ENCODE data around the gene RGL4.
"Not testable (repeated sequence)": the region's sequence is repeated elsewhere in the genome, so short reads cannot be mapped to it uniquely, and the experiment has no call there.

The RGL4 gene

GRCh38 chr22:23698673-23699235, 7.9 kb downstream of the RGL4 start:
- no peak for DNase-seq

GRCh38 chr22:23700706-23701105, 9.9 kb downstream of the RGL4 start:
- DNase-seq: no peak

GRCh38 chr22:23704062-23704461, 13.2 kb downstream of the RGL4 start:
- no peak for DNase-seq

GRCh38 chr22:23704829-23705228, 14.0 kb downstream of the RGL4 start:
- DNase-seq: no peak

GRCh38 chr22:23705358-23705757, 14.5 kb downstream of the RGL4 start:
- DNase-seq: no peak

GRCh38 chr22:23708270-23708669, 17.5 kb downstream of the RGL4 start:
- DNase-seq: no peak

- peak; percentile 53 for DNase-seq
Observed at GRCh38 chr22:23709107-23709506, 18.3 kb downstream of the RGL4 start.

GRCh38 chr22:23712256-23712655, 21.4 kb downstream of the RGL4 start:
- DNase-seq: no peak

- no peak for DNase-seq
Observed at GRCh38 chr22:23713696-23714595, 23.1 kb downstream of the RGL4 start.

GRCh38 chr22:23714596-23715578, 24.1 kb downstream of the RGL4 start:
- DNase-seq: no peak

GRCh38 chr22:23715806-23716375, 25.1 kb downstream of the RGL4 start:
- no peak for DNase-seq

- DNase-seq: peak; percentile 88
Observed at GRCh38 chr22:23716811-23717801, 26.3 kb downstream of the RGL4 start.

- no peak for DNase-seq
Observed at GRCh38 chr22:23718371-23719165, 27.8 kb downstream of the RGL4 start.

- no peak for DNase-seq
Observed at GRCh38 chr22:23720855-23721254, 30.0 kb downstream of the RGL4 start.

GRCh38 chr22:23722160-23722559, 31.3 kb downstream of the RGL4 start:
- no peak for DNase-seq

GRCh38 chr22:23722724-23723123, 31.9 kb downstream of the RGL4 start:
- DNase-seq: no peak

GRCh38 chr22:23728108-23728507, 37.3 kb downstream of the RGL4 start:
- not testable (repeated sequence) for DNase-seq

- DNase-seq: no peak
Observed at GRCh38 chr22:23737696-23738095, 46.9 kb downstream of the RGL4 start.

- no peak for DNase-seq
Observed at GRCh38 chr22:23742505-23743264, 51.9 kb downstream of the RGL4 start.

GRCh38 chr22:23743303-23743705, 52.5 kb downstream of the RGL4 start:
- DNase-seq: no peak
